Measurements from ENCODE around the gene SRGAP3. TPM values are rescaled to one million over a fixed set of nuclear protein-coding genes. Genes with fewer than 3 reads are reported as not detected.

Gene SRGAP3
- total RNA-seq, 1 donor from 2014 or later: 10.1 TPM

DNA sequence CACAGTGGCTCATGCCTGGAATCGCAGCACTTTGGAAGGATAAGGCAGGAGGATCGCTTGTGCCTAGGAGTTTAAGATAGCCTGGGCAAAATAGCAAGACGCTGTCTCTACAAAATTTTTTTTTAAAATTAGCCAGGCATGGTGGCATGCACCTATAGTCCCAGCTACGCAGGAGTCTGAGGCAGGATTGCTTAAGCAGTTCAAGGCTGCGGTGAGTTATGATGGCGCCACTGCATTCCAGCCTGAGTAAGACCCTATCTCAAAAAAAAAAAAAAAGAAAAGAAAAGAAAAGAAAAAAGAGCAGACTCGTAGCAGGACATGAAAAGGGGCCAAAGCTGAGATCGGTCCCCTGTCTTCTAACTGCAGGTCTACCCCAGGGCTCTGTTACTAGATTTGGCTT, 18.9 kb downstream of the SRGAP3 start:
- intact Hi-C loops (cut with DNase I): no loop called here

DNA sequence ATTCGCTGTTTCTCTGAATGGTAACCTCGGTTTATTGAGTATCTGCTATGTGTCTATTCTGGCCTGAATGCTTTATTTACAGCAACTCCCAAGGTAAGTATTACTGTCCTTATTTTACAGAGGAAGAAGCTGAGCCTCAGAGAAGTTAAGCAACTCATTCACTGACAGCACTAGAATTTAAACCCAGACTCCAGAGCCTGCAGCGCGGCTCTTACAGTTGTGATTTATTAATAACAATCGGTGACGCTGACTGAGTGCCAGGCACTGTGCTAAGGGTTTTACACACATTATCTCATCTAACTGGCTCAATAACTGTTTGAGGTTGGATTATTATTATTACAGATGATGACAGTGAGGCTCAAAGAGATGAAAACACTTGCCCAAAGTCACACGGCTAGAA, 19.6 kb downstream of the SRGAP3 start:
- no peak for DNase-seq (ENCODE audit: low spot score)
- intact Hi-C loops (cut with DNase I): no loop called here

More for the DNA sequence above, 18.9 kb downstream of the SRGAP3 start:
- DNase-seq (ENCODE audit: low spot score): no peak

DNA sequence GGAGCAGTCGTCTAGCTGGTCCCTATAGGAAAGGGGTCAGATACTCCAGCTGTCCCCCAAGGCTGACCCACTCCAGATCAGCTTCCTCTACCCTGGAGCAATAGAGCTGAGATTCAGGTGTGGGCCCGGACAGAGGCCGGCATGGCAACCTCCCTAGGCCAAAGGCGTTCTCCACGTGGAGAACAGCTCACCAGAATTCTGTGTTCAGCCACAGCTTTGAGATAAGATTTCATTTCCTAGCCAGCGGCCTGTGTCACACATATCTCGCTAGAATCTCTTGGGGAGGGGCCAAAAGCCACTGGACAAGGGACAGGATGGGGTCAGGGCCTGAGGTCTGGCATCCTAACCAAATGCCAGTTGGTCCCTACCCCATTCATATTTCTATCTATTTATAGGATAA, 20.1 kb downstream of the SRGAP3 start:
- intact Hi-C loops (cut with DNase I): no loop called here
- DNase-seq (ENCODE audit: low spot score): no peak

DNA sequence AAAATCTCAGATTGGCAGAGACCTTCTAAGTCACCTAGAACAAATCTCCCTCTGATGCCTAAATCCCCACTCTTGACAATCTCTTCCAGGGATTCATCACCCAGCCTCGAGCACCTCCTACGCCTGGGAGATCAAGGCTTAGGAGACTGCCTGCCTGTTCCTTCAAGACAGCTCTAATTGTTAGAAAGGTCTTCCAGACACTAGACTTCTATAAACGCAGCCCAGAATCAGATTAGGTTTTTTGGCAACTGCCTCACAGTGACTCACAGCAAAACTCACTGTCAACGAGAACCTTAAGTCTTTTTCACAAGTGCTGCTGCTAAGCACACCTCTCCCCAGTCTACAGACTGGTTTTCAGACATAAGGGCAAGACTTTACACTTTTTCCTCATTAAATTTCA, 23.1 kb downstream of the SRGAP3 start:
- intact Hi-C loops (cut with DNase I): no loop called here
- DNase-seq (ENCODE audit: low spot score): no peak

DNA sequence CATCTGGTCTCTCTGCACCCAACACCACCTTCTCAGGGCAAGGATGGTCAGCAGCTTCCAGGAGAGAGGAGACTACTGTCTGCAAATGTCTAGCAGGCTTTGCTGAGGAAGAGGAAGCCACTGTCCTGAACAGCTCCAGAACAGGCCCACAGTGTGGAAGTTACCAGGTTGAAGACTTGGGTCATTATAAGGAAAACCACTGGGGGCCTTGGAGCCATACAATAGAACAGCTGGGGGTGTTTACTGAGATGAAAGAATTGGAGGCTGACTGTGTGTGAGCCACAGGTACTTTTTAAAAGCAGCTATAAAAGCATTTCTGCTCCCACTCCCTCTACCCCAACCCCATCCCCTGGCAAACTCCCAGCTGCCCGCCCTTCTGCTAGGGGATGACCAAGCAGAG, 24.2 kb downstream of the SRGAP3 start:
- DNase-seq (ENCODE audit: low spot score): no peak
- intact Hi-C loops (cut with DNase I): no loop called here

DNA sequence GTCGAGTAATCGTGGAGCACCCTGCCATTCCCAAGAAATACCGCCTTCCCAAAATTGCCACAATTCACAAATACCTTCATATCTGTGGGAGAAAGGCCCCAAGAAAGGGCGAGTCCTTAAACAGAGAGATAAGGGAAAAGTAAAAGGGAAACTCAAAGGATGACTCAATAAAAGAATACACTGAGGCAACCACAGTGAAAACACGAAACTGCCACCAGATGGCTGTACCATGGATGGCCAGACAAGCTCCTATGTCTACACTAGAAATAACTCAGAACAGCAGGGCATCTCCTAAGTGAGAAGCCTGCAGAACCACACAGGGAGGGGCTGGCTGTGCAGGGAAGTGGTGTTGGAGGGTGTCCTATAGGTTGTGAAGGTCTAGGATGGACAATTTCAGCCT, 25.0 kb downstream of the SRGAP3 start:
- intact Hi-C loops (cut with DNase I): no loop called here
- no peak for DNase-seq (ENCODE audit: low spot score)

DNA sequence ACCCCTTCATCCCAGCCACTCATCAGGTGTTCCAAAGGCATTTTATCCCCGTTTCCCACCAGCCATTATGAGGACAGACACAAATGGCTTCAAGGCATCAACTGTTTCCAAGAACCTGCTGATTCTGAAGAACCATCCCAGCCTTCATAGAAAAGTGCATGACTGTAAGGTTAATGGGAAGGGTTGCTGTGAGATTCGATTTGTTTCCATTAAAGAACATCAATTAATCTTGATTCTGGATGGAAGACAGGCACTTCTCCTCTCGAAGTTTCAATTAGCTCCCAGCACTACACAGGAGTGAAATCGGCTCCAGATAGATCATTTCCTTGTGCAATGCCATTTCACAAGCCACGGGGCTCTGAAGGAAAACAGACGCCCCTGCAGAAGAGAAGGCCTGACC, 25.8 kb downstream of the SRGAP3 start:
- intact Hi-C loops (cut with DNase I): no loop called here
- DNase-seq (ENCODE audit: low spot score): no peak

DNA sequence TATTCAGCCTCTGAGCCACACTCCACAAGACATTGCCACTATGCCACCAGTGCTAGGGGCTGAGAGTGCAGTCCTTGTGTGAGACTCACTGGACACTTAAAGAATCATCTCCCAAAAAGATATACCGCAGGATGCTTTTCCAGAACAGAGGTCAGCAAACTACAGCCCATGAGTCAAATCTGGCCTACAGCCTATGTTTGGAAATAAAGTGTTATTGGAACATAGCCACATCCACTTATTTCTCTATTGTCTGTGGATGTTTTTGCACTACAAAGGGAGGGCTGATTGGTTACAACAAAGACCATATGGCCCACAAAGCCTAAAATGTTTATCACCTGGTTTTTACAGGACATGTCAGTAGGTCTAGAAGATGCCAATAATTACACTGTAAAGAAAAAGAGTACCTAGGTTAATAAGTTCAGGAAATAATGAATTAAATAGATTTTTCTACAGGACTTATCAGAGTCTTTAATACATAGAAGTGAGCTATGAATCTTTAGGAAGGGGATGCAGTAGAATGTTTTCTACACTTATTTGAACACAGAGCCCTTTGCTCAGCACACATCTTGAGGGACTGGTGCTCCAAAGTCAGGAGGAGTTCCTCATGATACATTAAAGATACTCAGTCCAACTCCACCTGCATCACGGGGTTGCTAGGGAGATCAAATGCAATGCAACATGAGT, 26.3 kb downstream of the SRGAP3 start:
- intact Hi-C loops (cut with DNase I): no loop called here

DNA sequence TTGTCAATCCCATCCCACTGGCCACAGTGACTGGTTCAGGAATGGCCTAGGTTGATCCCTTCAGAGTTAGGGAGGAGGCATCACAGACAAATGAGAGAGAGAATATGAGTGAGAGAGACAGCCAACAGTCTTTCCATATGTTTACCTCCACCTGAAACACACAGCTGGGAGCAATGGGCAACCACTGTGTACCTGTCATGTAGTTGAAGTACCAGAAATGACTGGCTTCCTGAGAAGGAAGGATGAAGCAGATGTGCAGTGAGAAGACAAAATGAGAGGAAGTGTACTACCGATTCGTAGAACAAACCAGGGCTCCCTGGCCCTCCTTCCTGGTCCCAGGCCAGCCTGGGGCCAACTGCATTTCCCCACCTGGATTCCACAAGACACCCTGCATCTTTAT, 27.4 kb downstream of the SRGAP3 start:
- intact Hi-C loops (cut with DNase I): no loop called here
- DNase-seq (ENCODE audit: low spot score): no peak

More for the DNA sequence above, 26.3 kb downstream of the SRGAP3 start:
- no peak for DNase-seq (ENCODE audit: low spot score)

DNA sequence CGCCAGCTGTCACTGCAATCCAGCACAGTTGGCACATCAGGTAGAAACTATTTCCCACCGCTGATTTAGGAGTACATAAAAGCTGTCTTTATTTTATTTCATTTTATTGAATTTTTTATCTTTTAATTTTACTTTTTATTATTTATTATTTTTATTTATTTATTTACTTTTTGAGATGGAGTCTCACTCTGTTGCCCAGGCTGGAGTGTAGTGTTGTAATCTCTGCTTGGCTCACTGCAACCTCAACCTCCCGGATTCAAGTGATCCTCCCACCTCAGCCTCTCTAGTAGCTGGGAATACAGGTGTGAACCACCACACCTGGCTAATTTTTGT, 31.0 kb downstream of the SRGAP3 start:
- DNase-seq (ENCODE audit: low spot score): no peak
- intact Hi-C loops (cut with DNase I): no loop called here

DNA sequence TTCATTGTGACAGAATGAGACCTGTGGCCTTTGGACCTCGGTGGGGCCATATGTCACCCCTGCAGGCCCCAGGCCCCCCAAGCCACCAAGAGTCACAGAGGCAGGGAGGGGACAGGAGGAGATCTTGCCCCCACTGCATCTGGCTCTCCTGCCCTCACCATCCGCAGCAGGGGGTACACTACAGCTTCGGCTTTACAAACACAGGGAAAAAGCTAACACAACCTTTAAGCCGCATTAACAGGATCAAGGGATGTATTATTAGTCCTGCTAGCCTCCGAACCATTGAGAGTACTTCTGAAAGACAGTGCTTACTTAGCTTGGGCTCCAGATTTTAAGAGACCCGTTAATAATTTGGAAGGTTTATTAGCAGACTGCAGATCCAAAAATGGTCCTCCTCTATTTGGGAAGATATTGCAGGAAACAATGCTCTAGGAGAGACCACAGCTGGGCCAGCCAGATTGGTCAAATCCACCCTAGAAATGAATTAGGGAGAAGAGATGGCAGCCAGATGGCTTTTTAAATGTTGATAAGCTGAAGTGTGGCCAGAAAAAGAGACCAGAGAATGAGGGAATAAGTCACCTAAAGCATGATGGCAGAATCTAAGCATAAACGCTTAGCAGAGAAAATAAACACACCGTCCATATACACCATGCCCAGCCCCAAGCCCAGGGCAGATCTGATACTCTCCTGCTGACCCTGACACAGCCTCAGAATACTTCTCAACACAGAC, 31.5 kb downstream of the SRGAP3 start:
- no peak for DNase-seq (ENCODE audit: low spot score)
- intact Hi-C loops (cut with DNase I): no loop called here

DNA sequence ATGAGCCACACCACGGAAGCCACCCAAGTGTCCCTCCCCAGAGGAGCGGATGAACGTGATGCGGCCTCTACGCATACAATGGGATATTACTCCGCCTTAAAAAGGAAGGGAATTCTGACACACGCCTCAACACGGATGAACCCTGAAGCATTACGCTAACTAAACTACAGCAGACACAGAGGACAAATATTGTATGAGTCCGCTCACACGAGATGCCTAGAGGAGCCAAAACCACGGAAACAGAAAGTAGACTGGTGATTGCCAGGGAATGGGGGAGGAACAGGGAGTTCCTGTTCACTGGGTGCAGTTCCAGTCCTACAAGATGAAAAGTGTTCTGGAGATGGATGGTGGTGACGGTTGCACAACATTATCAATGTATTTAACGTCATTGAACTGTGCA, 32.7 kb downstream of the SRGAP3 start:
- DNase-seq (ENCODE audit: low spot score): no peak
- intact Hi-C loops (cut with DNase I): no loop called here

DNA sequence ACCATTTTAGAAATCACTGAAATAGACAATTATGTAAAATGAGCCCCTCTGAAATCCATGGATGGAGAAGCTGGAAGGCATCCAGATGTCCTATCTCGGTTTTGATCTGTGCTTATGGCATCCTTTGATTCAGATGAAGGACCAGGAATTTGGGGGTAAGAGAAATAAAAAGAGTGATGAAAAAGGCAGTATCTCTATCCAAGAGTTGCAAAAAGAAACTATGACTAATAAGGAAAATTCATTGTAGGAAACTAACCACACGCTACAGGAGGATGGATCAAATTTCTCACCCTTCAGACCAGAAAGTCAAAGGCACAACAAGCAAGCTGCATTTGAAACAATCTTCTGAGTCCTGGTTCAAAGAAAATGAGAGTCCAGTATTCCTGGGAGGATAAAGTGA, 34.8 kb downstream of the SRGAP3 start:
- intact Hi-C loops (cut with DNase I): no loop called here
- DNase-seq (ENCODE audit: low spot score): no peak

DNA sequence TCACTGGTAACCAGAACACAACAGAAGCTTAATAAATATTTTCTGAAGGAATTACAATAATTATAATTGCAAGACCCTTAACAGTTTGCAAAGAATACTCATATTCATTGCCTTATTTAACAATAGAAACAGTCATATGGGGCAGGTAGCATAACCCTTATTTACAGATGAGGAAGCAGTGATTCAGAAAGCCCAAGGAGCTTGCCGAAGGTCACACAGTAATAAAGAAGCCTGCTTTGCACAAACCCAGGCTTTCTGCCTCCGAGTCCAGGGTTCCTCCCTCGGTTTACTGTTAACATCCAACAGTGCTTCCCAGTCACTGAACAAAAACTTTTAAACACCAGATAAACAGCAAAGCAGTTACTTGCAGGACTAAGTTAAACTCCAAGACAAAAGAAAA, 35.3 kb downstream of the SRGAP3 start:
- DNase-seq (ENCODE audit: low spot score): no peak
- intact Hi-C loops (cut with DNase I): no loop called here

DNA sequence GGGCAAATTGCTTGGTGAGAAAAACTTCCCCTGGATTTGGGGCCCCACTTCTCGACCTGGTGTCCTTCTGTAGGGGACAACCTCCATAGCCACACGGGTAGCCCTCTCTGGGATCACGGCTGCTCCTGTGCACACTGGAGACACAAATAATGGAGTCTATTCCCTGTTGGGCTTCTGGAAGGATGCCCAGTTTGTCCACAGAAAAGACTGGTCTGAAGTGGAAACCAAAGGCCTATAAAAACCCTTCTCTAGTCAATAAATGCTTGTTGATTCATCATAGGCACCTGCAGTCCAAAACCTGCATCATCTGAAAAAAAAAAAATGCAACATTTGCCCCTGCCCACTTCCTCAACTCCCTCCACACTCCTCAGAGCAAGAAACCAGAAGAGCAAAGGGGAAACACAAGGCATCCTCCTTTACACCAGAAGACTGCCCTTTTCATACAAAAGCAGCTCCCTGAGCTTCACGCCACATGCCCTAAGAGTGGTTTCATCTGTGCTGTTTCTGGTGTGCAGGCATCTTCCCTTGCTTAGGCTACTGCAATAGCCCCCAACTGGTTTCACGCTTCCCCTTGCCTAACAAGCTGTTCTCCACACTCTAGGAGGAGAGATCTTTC, 36.3 kb downstream of the SRGAP3 start:
- intact Hi-C loops (cut with DNase I): no loop called here
- no peak for DNase-seq (ENCODE audit: low spot score)

DNA sequence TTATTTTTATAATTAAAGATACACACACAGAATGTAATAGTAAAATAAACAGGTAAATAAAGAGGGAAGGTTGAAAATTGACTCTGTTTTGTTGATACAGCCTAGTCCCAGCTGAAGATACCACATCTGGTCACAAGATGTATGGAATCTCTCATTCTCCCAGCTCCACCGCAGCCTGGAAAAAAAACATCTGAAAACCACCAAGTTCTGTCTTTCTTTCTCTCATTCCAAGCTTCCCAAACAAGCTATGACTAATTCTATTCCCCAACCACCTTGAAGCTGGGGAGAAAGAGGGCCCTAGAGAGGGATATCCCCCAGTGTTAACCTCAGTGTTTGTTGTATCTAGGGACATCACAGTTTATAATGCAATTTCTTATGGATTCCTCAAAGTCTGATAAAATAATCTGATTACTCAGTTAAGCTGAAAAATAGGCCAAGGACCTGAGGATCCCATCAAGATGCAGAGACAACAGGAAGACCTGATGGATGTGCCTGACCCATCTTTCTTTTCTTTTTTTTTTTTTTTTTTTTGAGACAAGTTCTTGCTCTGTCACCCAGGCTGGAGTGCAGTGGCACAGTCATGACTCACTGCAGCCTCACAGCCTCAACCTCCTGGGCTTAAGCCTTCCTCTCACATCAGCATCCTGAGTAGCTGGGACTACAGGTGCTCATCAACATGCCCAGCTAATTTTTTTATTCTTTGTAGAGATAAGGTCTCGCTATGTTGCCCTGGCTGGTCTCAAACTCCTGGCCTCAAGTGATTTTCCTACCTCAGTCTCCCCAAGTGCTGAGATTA, 38.1 kb downstream of the SRGAP3 start:
- intact Hi-C loops (cut with DNase I): no loop called here

DNA sequence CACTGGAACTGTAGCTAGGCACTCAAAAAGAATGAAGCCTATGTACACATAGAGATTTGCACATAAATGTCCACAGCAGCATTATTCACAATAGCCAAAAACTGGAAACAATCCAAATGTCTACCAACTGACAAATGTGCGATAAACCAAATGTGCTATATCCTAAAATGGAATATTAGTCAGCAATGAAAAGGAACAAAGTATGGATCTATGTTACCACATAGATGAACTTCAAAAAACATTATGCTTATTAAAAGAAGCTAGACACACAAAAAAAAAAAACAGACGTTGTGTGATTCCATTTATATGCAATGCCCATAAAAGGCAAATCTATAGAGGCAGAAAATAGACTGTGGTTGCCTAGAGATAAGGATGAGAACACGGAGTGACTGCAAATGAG, 39.7 kb downstream of the SRGAP3 start:
- intact Hi-C loops (cut with DNase I): no loop called here
- DNase-seq (ENCODE audit: low spot score): no peak

More for the DNA sequence above, 38.1 kb downstream of the SRGAP3 start:
- no peak for DNase-seq (ENCODE audit: low spot score)

DNA sequence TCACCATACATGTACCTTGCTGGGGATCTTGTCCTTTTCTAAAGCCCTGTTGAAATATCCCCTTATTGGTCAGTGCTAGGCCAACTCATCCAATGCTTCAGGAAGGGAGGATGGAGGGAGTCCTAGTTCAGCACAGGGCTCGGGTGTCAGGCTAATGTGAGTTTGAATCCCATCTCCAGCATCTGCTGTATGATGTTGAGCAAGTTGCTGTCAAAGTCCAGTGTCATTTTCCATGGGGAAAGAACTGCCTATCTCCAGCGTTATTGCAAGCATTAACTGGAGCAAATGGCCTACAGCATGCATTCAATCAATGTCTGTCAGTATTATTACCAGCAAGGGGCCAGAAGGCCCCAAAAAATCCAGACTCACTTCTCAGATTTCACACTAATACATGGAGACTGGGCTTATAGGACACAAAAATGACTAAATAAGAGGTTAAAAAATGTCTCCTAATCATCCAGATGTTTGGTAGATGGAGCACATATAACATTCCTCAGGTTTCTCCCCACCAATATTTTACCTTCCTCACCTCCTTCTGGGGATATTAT, 40.8 kb downstream of the SRGAP3 start:
- no peak for DNase-seq (ENCODE audit: low spot score)
- intact Hi-C loops (cut with DNase I): no loop called here

DNA sequence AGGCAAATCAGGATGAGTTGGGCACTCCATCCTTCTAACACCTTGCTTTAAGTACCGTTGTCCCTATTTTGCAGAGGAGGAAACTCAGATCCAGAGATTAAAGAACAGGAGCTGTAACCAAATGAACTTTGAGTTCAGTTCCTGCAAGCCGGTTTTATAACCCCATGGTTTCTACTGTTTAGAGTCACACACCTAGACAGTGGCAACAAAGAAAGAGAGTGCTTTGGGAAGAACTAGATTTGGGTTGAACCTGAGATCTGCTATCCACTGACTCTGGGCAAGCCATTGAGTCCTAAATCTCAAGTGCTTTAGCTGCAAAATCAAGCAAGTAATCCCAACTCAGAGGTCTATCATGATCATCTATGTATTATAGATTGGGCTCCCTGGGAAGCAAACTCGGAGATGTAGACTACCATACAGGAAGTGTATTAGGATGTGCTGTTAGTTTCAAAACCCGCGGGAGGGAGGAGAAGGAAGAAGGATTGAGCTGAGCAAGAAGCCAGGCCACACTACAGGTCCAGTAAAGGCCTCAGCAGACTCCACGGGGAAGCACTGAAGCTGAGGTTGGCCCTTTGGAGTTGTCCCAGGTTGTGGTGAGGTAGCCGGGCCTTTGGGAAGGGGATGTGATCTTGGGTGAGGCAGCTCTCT, 42.2 kb downstream of the SRGAP3 start:
- intact Hi-C loops (cut with DNase I): no loop called here
- DNase-seq (ENCODE audit: low spot score): no peak

DNA sequence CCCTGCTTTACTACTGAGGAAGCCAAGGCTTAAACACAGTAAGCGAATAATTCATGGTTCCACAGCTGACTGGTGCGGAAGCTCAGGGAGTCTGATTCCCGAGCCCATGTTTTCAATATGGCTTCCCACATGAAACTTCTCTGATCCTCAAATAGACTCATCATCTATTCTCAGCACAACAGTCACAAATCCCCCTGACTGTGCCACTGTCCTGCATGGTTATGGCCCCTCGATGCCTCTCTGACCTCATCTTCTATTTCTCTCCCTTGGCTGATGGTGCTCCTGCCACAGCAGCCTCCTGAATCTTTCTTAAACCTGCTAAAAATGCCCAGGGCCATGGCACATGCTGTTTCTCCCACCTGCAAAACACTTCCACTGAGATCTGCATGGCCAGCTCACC, 43.2 kb downstream of the SRGAP3 start:
- no peak for DNase-seq (ENCODE audit: low spot score)
- intact Hi-C loops (cut with DNase I): no loop called here
